NCI-H2227 (cell line): ENCODE results near the gene CC2D2B.

Source experiments
- DNase-seq: peaks from one replicate; lab custom pipeline; 2025; ENCODE audit not compliant: unreplicated experiment; lab: John Stamatoyannopoulos, UW

Gene CC2D2B

DNA sequence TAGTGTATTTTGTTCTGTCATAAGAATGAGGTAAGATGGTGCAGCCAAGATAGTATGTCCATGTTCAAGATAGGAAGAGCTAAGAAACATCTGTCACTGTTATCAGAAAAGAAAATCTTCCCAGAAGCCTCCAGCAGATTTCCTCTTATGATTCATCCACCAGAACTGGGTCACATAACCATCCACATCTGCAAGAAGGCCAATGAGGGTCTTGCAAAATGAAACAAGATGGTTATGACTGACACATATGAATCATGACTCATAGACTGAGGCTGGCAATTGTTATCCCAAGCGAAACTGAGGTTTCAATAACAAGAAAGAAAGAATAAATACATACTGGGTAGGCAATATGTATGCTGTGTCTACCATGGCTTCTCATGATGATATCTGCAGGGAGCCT is 165.9 kb downstream of the CC2D2B start:
- DNase-seq, result no peak

- DNase-seq, result no peak
Observed at GRCh38 chr10:96074776-96075175, 167.0 kb downstream of the CC2D2B start.

DNA sequence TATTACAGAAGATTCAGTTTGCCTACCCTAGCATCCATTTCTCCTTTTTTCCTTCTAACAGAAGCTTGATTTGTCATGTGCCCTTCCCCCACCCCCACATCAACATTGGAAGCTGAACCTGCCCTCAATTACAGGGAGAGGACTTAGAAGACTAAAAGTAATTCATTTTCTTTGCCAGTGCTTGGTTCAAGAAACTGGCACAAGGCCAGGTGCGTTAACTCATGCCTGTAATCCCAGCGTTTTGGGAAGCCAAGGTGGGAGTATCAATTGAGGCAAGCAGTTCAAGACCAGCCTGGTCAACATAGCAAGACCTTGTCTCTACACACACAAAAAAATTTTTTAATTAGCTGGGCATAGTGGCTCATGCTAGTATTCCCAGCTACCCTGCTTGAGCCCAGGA is 168.2 kb downstream of the CC2D2B start:
- DNase-seq, result peak; percentile 3

- no peak for DNase-seq
Observed at GRCh38 chr10:96077156-96077555, 169.4 kb downstream of the CC2D2B start.

- no peak for DNase-seq
Observed at GRCh38 chr10:96082153-96082552, 174.4 kb downstream of the CC2D2B start.
